DOHH2 (cell line): ENCODE results near the gene PHPT1.
"Not testable (repeated sequence)": the region's sequence is repeated elsewhere in the genome, so short reads cannot be mapped to it uniquely, and the experiment has no call there.

Experiments used
- H3F3A ChIP-seq: fragments of 200-600 bp; sonication (generic), shearing (Covaris generic); 2 replicates; pipeline ENCODE4 v1.6.0; 2016; ENCODE audit warnings: antibody characterized with exemption, mild to moderate bottlenecking; ENCODE audit not compliant: control insufficient read depth, insufficient read depth
- H3K27ac ChIP-seq: fragments of 200-600 bp; sonication (generic); 2 replicates; pipeline ENCODE4 v1.5.1; 2014; ENCODE audit warnings: low read depth, mild to moderate bottlenecking, low read length, moderate library complexity
- H3K27me3 ChIP-seq: fragments of 200-600 bp; sonication (generic); 2 replicates; pipeline ENCODE4 v1.6.1; 2014; ENCODE audit warnings: mild to moderate bottlenecking, low read length, mixed read lengths; ENCODE audit not compliant: control insufficient read depth
- H3K36me3 ChIP-seq: fragments of 200-600 bp; sonication (generic); 2 replicates; pipeline ENCODE4 v1.6.1; 2014; ENCODE audit warnings: mild to moderate bottlenecking, low read length, moderate library complexity, mixed read lengths; ENCODE audit not compliant: control insufficient read depth
- H3K4me1 ChIP-seq: fragments of 200-600 bp; sonication (generic); 2 replicates; pipeline ENCODE4 v1.6.1; 2014; ENCODE audit warnings: mild to moderate bottlenecking, low read length, mixed read lengths; ENCODE audit not compliant: control insufficient read depth
- H3K4me2 ChIP-seq: fragments of 200-600 bp; sonication (generic); 2 replicates; pipeline ENCODE4 v1.6.0; 2014; ENCODE audit warnings: mild to moderate bottlenecking, low read length, moderate library complexity
- H3K4me3 ChIP-seq: fragments of 200-600 bp; sonication (generic); 2 replicates; pipeline ENCODE4 v1.5.1; 2014; ENCODE audit warnings: mild to moderate bottlenecking, low read length, mixed read lengths
- H3K79me2 ChIP-seq: fragments of 200-600 bp; sonication (generic); 2 replicates; pipeline ENCODE4 v1.6.1; 2014; ENCODE audit warnings: mild to moderate bottlenecking, low read length, mixed read lengths; ENCODE audit not compliant: control insufficient read depth
- H3K9me2 ChIP-seq: fragments of 200-600 bp; sonication (generic); replicated peaks from 2 replicates; pipeline ENCODE4 v1.6.1; 2014; ENCODE audit warnings: mild to moderate bottlenecking, low read length, mixed read lengths; ENCODE audit not compliant: control insufficient read depth
- H3K9me3 ChIP-seq: fragments of 200-600 bp; sonication (generic); 2 replicates; pipeline ENCODE4 v1.6.1; 2014; ENCODE audit warnings: antibody characterized with exemption, low read length, mixed read lengths; ENCODE audit not compliant: control insufficient read depth, insufficient read depth
- H4K20me1 ChIP-seq: fragments of 200-600 bp; sonication (generic); 2 replicates; pipeline ENCODE4 v1.6.0; 2014; ENCODE audit warnings: low read depth, mild to moderate bottlenecking, antibody characterized with exemption, low read length, moderate library complexity; ENCODE audit not compliant: control insufficient read depth, insufficient read depth
- CTCF ChIP-seq: fragments of 200-600 bp; sonication (generic); IDR thresholded peaks from one replicate; pipeline ENCODE4 v1.5.1; 2014; ENCODE audit warnings: antibody characterized with exemption, mild to moderate bottlenecking, low read depth, low read length; ENCODE audit not compliant: poor library complexity, severe bottlenecking

The PHPT1 gene

GRCh38 chr9:136840877-136841645, 8.1 kb upstream of the PHPT1 start:
- no peak overlapping the region for H3K4me3 ChIP-seq
- H3K79me2 ChIP-seq, result no peaks in the 10 kb centered on the region
- H3K36me3 ChIP-seq, result peaks cover 19% of the 10 kb centered on the region
- H4K20me1 ChIP-seq, result peaks cover 5% of the 10 kb centered on the region; the same call in 1 of the 2 replicates
- no peaks in the 10 kb centered on the region for H3K9me3 ChIP-seq
- H3F3A ChIP-seq, result no peaks in the 10 kb centered on the region; the same call in 1 of the 2 replicates
- no peaks in the 10 kb centered on the region for H3K9me2 ChIP-seq
- no peaks in the 10 kb centered on the region for H3K27me3 ChIP-seq
- peaks cover 22% of the 10 kb centered on the region for H3K4me1 ChIP-seq
- no peak overlapping the region for H3K4me2 ChIP-seq
- no peak for TF ChIP-seq CTCF
- no peak overlapping the region for H3K27ac ChIP-seq

- peak overlapping the region; percentile 99 for H3K4me2 ChIP-seq
- peak overlapping the region; percentile 78 for H3K4me3 ChIP-seq
- H3K9me2 ChIP-seq, H3F3A ChIP-seq, H4K20me1 ChIP-seq, H3K9me3 ChIP-seq, H3K27ac ChIP-seq, H3K27me3 ChIP-seq, H3K79me2 ChIP-seq: not testable (repeated sequence)
- H3K36me3 ChIP-seq, result peaks cover 17% of the 10 kb centered on the region
- peaks cover 22% of the 10 kb centered on the region for H3K4me1 ChIP-seq
Measured at GRCh38 chr9:136841646-136842379, 7.4 kb upstream of the PHPT1 start.

GRCh38 chr9:136842380-136842948, 6.7 kb upstream of the PHPT1 start, which contains the start of gene AJM1:
AJM1 (plus strand) TSS chr9:136842478; CDS start chr9:136844415, 1,937 bp downstream.
- not testable (repeated sequence) for H3K79me2 ChIP-seq, H4K20me1 ChIP-seq, H3K9me3 ChIP-seq, H3K27me3 ChIP-seq, H3K9me2 ChIP-seq, H3F3A ChIP-seq, H3K27ac ChIP-seq
- Histone ChIP-seq H3K4me1 (peaks cover 24% of the 10 kb centered on the region), H3K4me2 (peak within 1 kb of the TSS; percentile 99), H3K36me3 (peaks cover 17% of the 10 kb centered on the region), H3K4me3 (peak within 1 kb of the TSS; percentile 78)
- TF ChIP-seq CTCF, result peak; percentile 88

- peak overlapping the region; percentile 33 for H3K4me2 ChIP-seq
- not testable (repeated sequence) for H3K27ac ChIP-seq, H3K4me3 ChIP-seq
Measured at GRCh38 chr9:136843159-136843800, 5.9 kb upstream of the PHPT1 start.

More at GRCh38 chr9:136843159-136843800, 5.9 kb upstream of the PHPT1 start:
- H3K79me2 ChIP-seq, H3K27me3 ChIP-seq, H3K9me2 ChIP-seq, H4K20me1 ChIP-seq, H3F3A ChIP-seq, H3K9me3 ChIP-seq: not testable (repeated sequence)
- H3K4me1 ChIP-seq, result peaks cover 31% of the 10 kb centered on the region
- peaks cover 17% of the 10 kb centered on the region for H3K36me3 ChIP-seq
